ENCODE results near the gene RBFOX2. TPM values are rescaled to one million over a fixed set of nuclear protein-coding genes. Genes with fewer than 3 reads are reported as not detected.
A peak's percentile ranks its signal among the peaks of the same experiment; 100 is the strongest.

Gene RBFOX2
- total and polyA plus RNA-seq, 2 donors (not counting 1 experiment from before 2014, with no cell fraction given) = 173 to 190 TPM

DNA sequence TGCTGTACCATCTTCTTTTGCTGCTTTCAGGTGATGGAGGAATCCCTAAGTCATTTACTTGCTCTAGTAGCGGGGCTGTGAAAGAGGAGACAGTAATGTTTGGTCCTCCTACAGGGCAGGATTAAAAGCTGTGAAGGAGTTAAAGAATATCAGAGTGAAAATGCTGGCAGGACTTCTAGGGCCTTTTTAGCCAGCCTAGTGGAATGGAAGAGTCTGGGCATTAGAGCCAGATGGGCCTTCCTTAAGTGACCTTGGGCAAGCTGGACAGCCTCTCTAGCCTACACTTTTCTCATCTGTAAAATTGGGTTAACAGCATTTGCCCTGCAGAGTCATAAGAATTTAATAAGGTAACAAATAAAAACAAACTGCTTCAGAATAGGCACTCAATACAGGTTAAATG is 114.7 kb downstream of the RBFOX2 start:
- Histone ChIP-seq H3K9me3 (ENCODE audit: control insufficient read depth, insufficient read depth, low read depth, low read length) (no peaks in the 10 kb centered on the region), H4K20me1 (ENCODE audit: control insufficient read depth, extremely low read depth, insufficient read depth, low read length) (no peaks in the 10 kb centered on the region), H3K9ac (ENCODE audit: insufficient read depth, low read length) (no peak overlapping the region), H3K4me1 (ENCODE audit: control insufficient read depth, extremely low read depth, insufficient read depth, low read length) (peaks cover 17% of the 10 kb centered on the region), H3K4me3 (replicated peaks in 1 of 4; ENCODE audit: control extremely low read depth in 1 of 4, insufficient read depth in 1 of 4, low read depth in 3 of 4, low read length in 4 of 4) (peak overlapping the region in 2 of 4 experiments; percentile 60 to 71), H3K4me2 (ENCODE audit: extremely low read depth, insufficient read depth, low read length) (peak overlapping the region; percentile 87), H3K27ac (ENCODE audit: insufficient read depth, low read length) (no peak overlapping the region), H3K36me3 (ENCODE audit: control insufficient read depth, insufficient read depth, low read length) (no peaks in the 10 kb centered on the region), H3K79me2 (ENCODE audit: control insufficient read depth, insufficient read depth, low read length) (peaks cover 53% of the 10 kb centered on the region), H3K27me3 (ENCODE audit: control insufficient read depth, insufficient read depth, low read length) (no peaks in the 10 kb centered on the region), H2AFZ (ENCODE audit: low read length) (no peak overlapping the region)
- no peak for DNase-seq (ENCODE audit: low read depth in 2 of 2)
- TF ChIP-seq, protein P1, sequence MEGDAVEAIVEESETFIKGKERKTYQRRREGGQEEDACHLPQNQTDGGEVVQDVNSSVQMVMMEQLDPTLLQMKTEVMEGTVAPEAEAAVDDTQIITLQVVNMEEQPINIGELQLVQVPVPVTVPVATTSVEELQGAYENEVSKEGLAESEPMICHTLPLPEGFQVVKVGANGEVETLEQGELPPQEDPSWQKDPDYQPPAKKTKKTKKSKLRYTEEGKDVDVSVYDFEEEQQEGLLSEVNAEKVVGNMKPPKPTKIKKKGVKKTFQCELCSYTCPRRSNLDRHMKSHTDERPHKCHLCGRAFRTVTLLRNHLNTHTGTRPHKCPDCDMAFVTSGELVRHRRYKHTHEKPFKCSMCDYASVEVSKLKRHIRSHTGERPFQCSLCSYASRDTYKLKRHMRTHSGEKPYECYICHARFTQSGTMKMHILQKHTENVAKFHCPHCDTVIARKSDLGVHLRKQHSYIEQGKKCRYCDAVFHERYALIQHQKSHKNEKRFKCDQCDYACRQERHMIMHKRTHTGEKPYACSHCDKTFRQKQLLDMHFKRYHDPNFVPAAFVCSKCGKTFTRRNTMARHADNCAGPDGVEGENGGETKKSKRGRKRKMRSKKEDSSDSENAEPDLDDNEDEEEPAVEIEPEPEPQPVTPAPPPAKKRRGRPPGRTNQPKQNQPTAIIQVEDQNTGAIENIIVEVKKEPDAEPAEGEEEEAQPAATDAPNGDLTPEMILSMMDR (conservative IDR thresholded peaks at IDR 0.05 in 1 of 2, IDR thresholded peaks at IDR 0.05 in 1 of 2; ENCODE audit: low read depth in 1 of 2, low read length in 2 of 2) = no peak
- TF ChIP-seq EZH2 (IDR thresholded peaks at IDR 0.05; ENCODE audit: low read length, missing control alignments) = no peak

DNA sequence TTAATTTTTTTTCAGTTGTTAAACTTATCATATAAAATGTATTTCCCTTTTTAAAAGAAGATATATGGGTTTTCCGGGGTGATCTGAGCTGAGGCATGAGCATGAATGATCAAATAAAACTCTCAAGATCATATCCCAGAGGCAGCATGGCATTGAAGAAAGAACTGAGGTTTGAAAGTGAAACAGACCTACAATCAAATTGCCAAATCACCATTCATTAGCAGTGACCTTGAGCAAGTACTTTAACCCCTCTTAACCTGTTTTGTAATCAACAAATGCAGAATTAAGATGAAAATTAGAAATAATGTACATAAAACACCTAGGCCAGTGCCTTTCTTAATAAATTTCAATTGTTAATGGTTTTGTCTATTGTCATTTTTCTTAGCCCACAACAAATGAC is 116.0 kb downstream of the RBFOX2 start:
- H3K4me3 ChIP-seq (replicated peaks in 1 of 4; ENCODE audit: control extremely low read depth in 1 of 4, insufficient read depth in 1 of 4, low read depth in 3 of 4, low read length in 4 of 4) = no peak overlapping the region
- H3K79me2 ChIP-seq (ENCODE audit: control insufficient read depth, insufficient read depth, low read length) = peaks cover 47% of the 10 kb centered on the region
- H3K9me3 ChIP-seq (ENCODE audit: control insufficient read depth, insufficient read depth, low read depth, low read length) = no peaks in the 10 kb centered on the region
- peaks cover 17% of the 10 kb centered on the region for H3K4me1 ChIP-seq (ENCODE audit: control insufficient read depth, extremely low read depth, insufficient read depth, low read length)
- H2AFZ ChIP-seq (ENCODE audit: low read length) = no peak overlapping the region
- H3K4me2 ChIP-seq (ENCODE audit: extremely low read depth, insufficient read depth, low read length) = no peak overlapping the region
- no peaks in the 10 kb centered on the region for H4K20me1 ChIP-seq (ENCODE audit: control insufficient read depth, extremely low read depth, insufficient read depth, low read length)
- no peaks in the 10 kb centered on the region for H3K27me3 ChIP-seq (ENCODE audit: control insufficient read depth, insufficient read depth, low read length)
- no peaks in the 10 kb centered on the region for H3K36me3 ChIP-seq (ENCODE audit: control insufficient read depth, insufficient read depth, low read length)
- DNase-seq (ENCODE audit: low read depth in 2 of 2) = no peak
- no peak overlapping the region for H3K27ac ChIP-seq (ENCODE audit: insufficient read depth, low read length)
- H3K9ac ChIP-seq (ENCODE audit: insufficient read depth, low read length) = no peak overlapping the region
- TF ChIP-seq, protein P1 (conservative IDR thresholded peaks at IDR 0.05 in 1 of 2, IDR thresholded peaks at IDR 0.05 in 1 of 2; ENCODE audit: low read depth in 1 of 2, low read length in 2 of 2) = no peak
- no peak for TF ChIP-seq EZH2 (IDR thresholded peaks at IDR 0.05; ENCODE audit: low read length, missing control alignments)

DNA sequence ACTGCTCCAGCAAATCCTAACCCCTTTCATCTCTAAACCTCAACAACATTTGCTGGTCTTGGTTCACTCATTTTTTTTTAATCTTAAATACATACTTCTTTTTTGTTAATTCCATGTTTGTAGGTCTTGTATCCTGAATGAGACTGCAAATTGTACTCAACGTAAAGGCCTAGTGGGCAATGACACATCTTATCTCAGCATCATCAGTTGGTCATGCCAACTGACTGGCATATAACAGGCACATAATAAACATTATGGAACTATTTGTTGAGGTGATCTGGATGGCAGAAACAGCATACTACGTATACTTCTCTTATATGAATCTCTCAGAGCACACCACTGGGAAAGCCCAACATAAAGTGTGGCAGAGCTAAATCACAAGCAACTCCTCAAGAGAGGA is 116.7 kb downstream of the RBFOX2 start:
- Histone ChIP-seq H3K79me2 (ENCODE audit: control insufficient read depth, insufficient read depth, low read length) (peaks cover 44% of the 10 kb centered on the region), H4K20me1 (ENCODE audit: control insufficient read depth, extremely low read depth, insufficient read depth, low read length) (no peaks in the 10 kb centered on the region), H3K9ac (ENCODE audit: insufficient read depth, low read length) (no peak overlapping the region), H3K4me3 (replicated peaks in 1 of 4; ENCODE audit: control extremely low read depth in 1 of 4, insufficient read depth in 1 of 4, low read depth in 3 of 4, low read length in 4 of 4) (no peak overlapping the region), H3K27ac (ENCODE audit: insufficient read depth, low read length) (no peak overlapping the region), H3K27me3 (ENCODE audit: control insufficient read depth, insufficient read depth, low read length) (no peaks in the 10 kb centered on the region), H3K4me1 (ENCODE audit: control insufficient read depth, extremely low read depth, insufficient read depth, low read length) (peaks cover 17% of the 10 kb centered on the region), H3K36me3 (ENCODE audit: control insufficient read depth, insufficient read depth, low read length) (no peaks in the 10 kb centered on the region), H3K9me3 (ENCODE audit: control insufficient read depth, insufficient read depth, low read depth, low read length) (no peaks in the 10 kb centered on the region), H3K4me2 (ENCODE audit: extremely low read depth, insufficient read depth, low read length) (no peak overlapping the region), H2AFZ (ENCODE audit: low read length) (no peak overlapping the region)
- DNase-seq (ENCODE audit: low read depth in 2 of 2) = no peak
- no peak for TF ChIP-seq EZH2 (IDR thresholded peaks at IDR 0.05; ENCODE audit: low read length, missing control alignments)
- TF ChIP-seq, protein P1 (conservative IDR thresholded peaks at IDR 0.05 in 1 of 2, IDR thresholded peaks at IDR 0.05 in 1 of 2; ENCODE audit: low read depth in 1 of 2, low read length in 2 of 2) = no peak

Measured in fibroblast of lung (primary cell).